ENCODE measurements around the gene ALKBH5.

The ALKBH5 gene

GRCh38 chr17:18187821-18188761 is 4.5 kb downstream of the ALKBH5 start:
- Histone ChIP-seq H3K18ac (ENCODE audit: low read depth in 1 of 2, low read length in 2 of 2) (no peak overlapping the region), H2BK15ac (ENCODE audit: low read depth, poor library complexity, severe bottlenecking) (no peak overlapping the region), H3K4ac (ENCODE audit: low read depth in 1 of 2, low read length in 2 of 2) (no peak overlapping the region), H3K14ac (ENCODE audit: low read length in 2 of 2) (no peak overlapping the region), H3K23ac (ENCODE audit: low read length in 2 of 2) (no peak overlapping the region), H3K4me3 (ENCODE audit: insufficient read depth in 1 of 2, low read depth in 1 of 2, low read length in 2 of 2) (peak overlapping the region in 1 of 2 experiments; percentile 89), H2BK12ac (ENCODE audit: low read length in 2 of 2) (no peak overlapping the region), H3K36me3 (ENCODE audit: control insufficient read depth in 1 of 2, insufficient read depth in 2 of 2, low read depth in 1 of 2, low read length in 2 of 2) (peaks cover 14 to 30% of the 10 kb centered on the region in 2 experiments), H3K9me3 (ENCODE audit: control insufficient read depth, low read length) (no peaks in the 10 kb centered on the region), H4K8ac (ENCODE audit: low read length) (peak overlapping the region; percentile 59), H3K9ac (ENCODE audit: low read length) (peak overlapping the region; percentile 96), H3K27ac (ENCODE audit: low read length, poor library complexity, severe bottlenecking) (peak overlapping the region; percentile 24), H3K4me1 (ENCODE audit: control insufficient read depth, insufficient read depth, low read depth, low read length) (peaks cover 35% of the 10 kb centered on the region), H3K79me1 (replicated peaks; ENCODE audit: low read length, poor library complexity, severe bottlenecking) (no peaks in the 10 kb centered on the region), H3K27me3 (ENCODE audit: control insufficient read depth in 1 of 2, insufficient read depth in 1 of 2, low read length in 2 of 2) (no peaks in the 10 kb centered on the region), H3K4me2 (ENCODE audit: low read length, poor library complexity, severe bottlenecking) (peak overlapping the region; percentile 18), H2AK5ac (ENCODE audit: low read length, severe bottlenecking) (no peak overlapping the region), H2AFZ (ENCODE audit: low read depth, low read length) (no peak overlapping the region), H2BK5ac (ENCODE audit: low read depth, low read length, poor library complexity, severe bottlenecking) (no peak overlapping the region), H2BK120ac (ENCODE audit: low read depth, low read length) (no peak overlapping the region), H4K91ac (ENCODE audit: low read length) (peak overlapping the region; percentile 31)
- 84% methylated on average over 8 of the region's 9 CpGs for WGBS
- DNase-seq, result peak; percentile 38

- H4K91ac ChIP-seq (ENCODE audit: low read length), result no peak overlapping the region
Measured at GRCh38 chr17:18190628-18191235, 7.1 kb downstream of the ALKBH5 start.

GRCh38 chr17:18191236-18191667 is 7.6 kb downstream of the ALKBH5 start:
- H3K36me3 ChIP-seq (ENCODE audit: control insufficient read depth in 1 of 2, insufficient read depth in 2 of 2, low read depth in 1 of 2, low read length in 2 of 2), result peaks cover 17 to 44% of the 10 kb centered on the region in 2 experiments
- H3K4me2 ChIP-seq (ENCODE audit: low read length, poor library complexity, severe bottlenecking), result no peak overlapping the region
- H3K4me3 ChIP-seq (ENCODE audit: insufficient read depth in 1 of 2, low read depth in 1 of 2, low read length in 2 of 2), result peak overlapping the region in 1 of 2 experiments; percentile 9
- H3K4me1 ChIP-seq (ENCODE audit: control insufficient read depth, insufficient read depth, low read depth, low read length), result peaks cover 25% of the 10 kb centered on the region
- H3K9me3 ChIP-seq (ENCODE audit: control insufficient read depth, low read length), result no peaks in the 10 kb centered on the region
- no peak overlapping the region for H2AK5ac ChIP-seq (ENCODE audit: low read length, severe bottlenecking)
- peaks cover 9% of the 10 kb centered on the region for H3K79me1 ChIP-seq (replicated peaks; ENCODE audit: low read length, poor library complexity, severe bottlenecking)
- H4K8ac ChIP-seq (ENCODE audit: low read length), result no peak overlapping the region
- no peak overlapping the region for H2BK120ac ChIP-seq (ENCODE audit: low read depth, low read length)
- DNase-seq, result peak; percentile 18
- no peak overlapping the region for H3K27ac ChIP-seq (ENCODE audit: low read length, poor library complexity, severe bottlenecking)
- peak overlapping the region; percentile 31 for H3K9ac ChIP-seq (ENCODE audit: low read length)
- H3K14ac ChIP-seq (ENCODE audit: low read length in 2 of 2), result no peak overlapping the region
- no peak overlapping the region for H3K4ac ChIP-seq (ENCODE audit: low read depth in 1 of 2, low read length in 2 of 2)
- WGBS, result 89% methylated on average over 3 of the region's 3 CpGs
- H4K91ac ChIP-seq (ENCODE audit: low read length), result no peak overlapping the region
- H2BK15ac ChIP-seq (ENCODE audit: low read depth, poor library complexity, severe bottlenecking), result no peak overlapping the region
- H3K23ac ChIP-seq (ENCODE audit: low read length in 2 of 2), result no peak overlapping the region
- no peak overlapping the region for H3K18ac ChIP-seq (ENCODE audit: low read depth in 1 of 2, low read length in 2 of 2)
- H2AFZ ChIP-seq (ENCODE audit: low read depth, low read length), result no peak overlapping the region
- no peaks in the 10 kb centered on the region for H3K27me3 ChIP-seq (ENCODE audit: control insufficient read depth in 1 of 2, insufficient read depth in 1 of 2, low read length in 2 of 2)
- no peak overlapping the region for H2BK5ac ChIP-seq (ENCODE audit: low read depth, low read length, poor library complexity, severe bottlenecking)
- no peak overlapping the region for H2BK12ac ChIP-seq (ENCODE audit: low read length in 2 of 2)

More at GRCh38 chr17:18190628-18191235, 7.1 kb downstream of the ALKBH5 start:
- DNase-seq, result peak; percentile 16
- Histone ChIP-seq H2BK120ac (ENCODE audit: low read depth, low read length) (no peak overlapping the region), H4K8ac (ENCODE audit: low read length) (no peak overlapping the region), H2BK12ac (ENCODE audit: low read length in 2 of 2) (no peak overlapping the region), H3K27ac (ENCODE audit: low read length, poor library complexity, severe bottlenecking) (no peak overlapping the region), H2AFZ (ENCODE audit: low read depth, low read length) (no peak overlapping the region), H3K18ac (ENCODE audit: low read depth in 1 of 2, low read length in 2 of 2) (no peak overlapping the region), H2BK5ac (ENCODE audit: low read depth, low read length, poor library complexity, severe bottlenecking) (no peak overlapping the region), H2BK15ac (ENCODE audit: low read depth, poor library complexity, severe bottlenecking) (no peak overlapping the region), H3K14ac (ENCODE audit: low read length in 2 of 2) (no peak overlapping the region), H3K9ac (ENCODE audit: low read length) (peak overlapping the region; percentile 31), H3K9me3 (ENCODE audit: control insufficient read depth, low read length) (no peaks in the 10 kb centered on the region), H3K23ac (ENCODE audit: low read length in 2 of 2) (no peak overlapping the region), H3K27me3 (ENCODE audit: control insufficient read depth in 1 of 2, insufficient read depth in 1 of 2, low read length in 2 of 2) (no peaks in the 10 kb centered on the region), H3K4me2 (ENCODE audit: low read length, poor library complexity, severe bottlenecking) (no peak overlapping the region), H3K4me1 (ENCODE audit: control insufficient read depth, insufficient read depth, low read depth, low read length) (peaks cover 30% of the 10 kb centered on the region), H3K4ac (ENCODE audit: low read depth in 1 of 2, low read length in 2 of 2) (no peak overlapping the region), H3K36me3 (ENCODE audit: control insufficient read depth in 1 of 2, insufficient read depth in 2 of 2, low read depth in 1 of 2, low read length in 2 of 2) (peaks cover 14 to 44% of the 10 kb centered on the region in 2 experiments), H3K4me3 (ENCODE audit: insufficient read depth in 1 of 2, low read depth in 1 of 2, low read length in 2 of 2) (peak overlapping the region in 1 of 2 experiments; percentile 9), H3K79me1 (replicated peaks; ENCODE audit: low read length, poor library complexity, severe bottlenecking) (peaks cover 9% of the 10 kb centered on the region), H2AK5ac (ENCODE audit: low read length, severe bottlenecking) (no peak overlapping the region)
- WGBS, result 96% methylated on average over 3 of the region's 3 CpGs

- Histone ChIP-seq H3K14ac (ENCODE audit: low read length in 2 of 2) (no peak overlapping the region), H3K4me2 (ENCODE audit: low read length, poor library complexity, severe bottlenecking) (no peak overlapping the region), H3K9ac (ENCODE audit: low read length) (peak overlapping the region; percentile 31), H2AFZ (ENCODE audit: low read depth, low read length) (no peak overlapping the region), H4K8ac (ENCODE audit: low read length) (no peak overlapping the region), H3K18ac (ENCODE audit: low read depth in 1 of 2, low read length in 2 of 2) (no peak overlapping the region), H2BK15ac (ENCODE audit: low read depth, poor library complexity, severe bottlenecking) (no peak overlapping the region), H3K27ac (ENCODE audit: low read length, poor library complexity, severe bottlenecking) (no peak overlapping the region), H3K79me1 (replicated peaks; ENCODE audit: low read length, poor library complexity, severe bottlenecking) (peaks cover 10% of the 10 kb centered on the region), H3K4me3 (ENCODE audit: insufficient read depth in 1 of 2, low read depth in 1 of 2, low read length in 2 of 2) (no peak overlapping the region), H3K9me3 (ENCODE audit: control insufficient read depth, low read length) (no peaks in the 10 kb centered on the region), H2AK5ac (ENCODE audit: low read length, severe bottlenecking) (no peak overlapping the region), H3K27me3 (ENCODE audit: control insufficient read depth in 1 of 2, insufficient read depth in 1 of 2, low read length in 2 of 2) (no peaks in the 10 kb centered on the region), H3K23ac (ENCODE audit: low read length in 2 of 2) (no peak overlapping the region), H2BK120ac (ENCODE audit: low read depth, low read length) (no peak overlapping the region), H4K91ac (ENCODE audit: low read length) (no peak overlapping the region), H3K4ac (ENCODE audit: low read depth in 1 of 2, low read length in 2 of 2) (no peak overlapping the region), H3K4me1 (ENCODE audit: control insufficient read depth, insufficient read depth, low read depth, low read length) (peaks cover 23% of the 10 kb centered on the region), H2BK5ac (ENCODE audit: low read depth, low read length, poor library complexity, severe bottlenecking) (no peak overlapping the region), H3K36me3 (ENCODE audit: control insufficient read depth in 1 of 2, insufficient read depth in 2 of 2, low read depth in 1 of 2, low read length in 2 of 2) (peaks cover 19 to 51% of the 10 kb centered on the region in 2 experiments), H2BK12ac (ENCODE audit: low read length in 2 of 2) (no peak overlapping the region)
- DNase-seq, result peak; percentile 20
- 79% methylated on average over 1 of the region's 2 CpGs for WGBS
Measured at GRCh38 chr17:18191967-18192366, 8.3 kb downstream of the ALKBH5 start.
